PFSK-1 (cell line): ENCODE data around the gene QPCT.

Source experiments
- FOXP2 ChIP-seq: optimal IDR thresholded peaks from 2 replicates; pipeline ENCODE3; 2011; ENCODE audit warnings: borderline replicate concordance, control low read depth, inconsistent platforms; ENCODE audit not compliant: insufficient read depth; ENCODE audit errors: extremely low read length, extremely low read depth
- POLR2AphosphoS5 ChIP-seq: IDR thresholded peaks from 2 replicates; pipeline ENCODE4 v1.6.1; 2012; ENCODE audit warnings: low read depth, mild to moderate bottlenecking, control low read depth, low read length, moderate library complexity
- SIN3A ChIP-seq: IDR thresholded peaks from 2 replicates; pipeline ENCODE4 v1.6.1; 2012; ENCODE audit warnings: mild to moderate bottlenecking, low read length, moderate library complexity, borderline replicate concordance; ENCODE audit not compliant: insufficient read depth
- TAF1 ChIP-seq: IDR thresholded peaks from 2 replicates; pipeline ENCODE4 v1.6.1; 2012; ENCODE audit warnings: low read length, control low read depth, borderline replicate concordance; ENCODE audit not compliant: insufficient read depth
- TF ChIP-seq, protein P1 (sequence below), 2 experiments: IDR thresholded peaks; 2 replicates each; pipeline versions ENCODE4 v1.6.1 to v1.8.0; 2011 to 2012; ENCODE audit warnings: low read depth in 2 of 2, low read length in 2 of 2, control low read depth in 1 of 2, inconsistent platforms in 1 of 2, mild to moderate bottlenecking in 1 of 2, moderate library complexity in 1 of 2; ENCODE audit not compliant: insufficient read depth in 1 of 2

Gene QPCT

DNA sequence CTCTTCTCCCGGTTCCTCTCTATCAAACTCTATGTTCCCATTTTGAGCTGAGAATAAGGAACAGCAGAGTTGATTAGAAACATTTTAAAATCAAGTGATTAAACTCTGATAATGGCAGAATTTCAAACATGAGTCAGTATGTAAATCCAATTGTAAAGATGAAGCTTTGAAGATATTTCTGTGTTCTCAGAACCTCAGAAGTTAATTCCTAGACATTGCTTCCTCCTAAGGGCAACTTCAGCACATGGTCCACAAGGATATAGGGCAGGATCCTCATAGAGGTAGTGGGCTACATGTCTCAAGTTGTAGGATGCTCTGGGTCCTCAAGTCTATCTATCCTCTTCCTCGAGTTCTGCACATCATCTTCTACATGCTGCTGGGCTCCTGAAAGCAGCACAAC is 46.3 kb downstream of the QPCT start:
- TF ChIP-seq POLR2AphosphoS5 (no peak), FOXP2 (no peak), TAF1 (peak; percentile 9; the same call in 1 of the 2 replicates), SIN3A (no peak)
- TF ChIP-seq, protein P1, sequence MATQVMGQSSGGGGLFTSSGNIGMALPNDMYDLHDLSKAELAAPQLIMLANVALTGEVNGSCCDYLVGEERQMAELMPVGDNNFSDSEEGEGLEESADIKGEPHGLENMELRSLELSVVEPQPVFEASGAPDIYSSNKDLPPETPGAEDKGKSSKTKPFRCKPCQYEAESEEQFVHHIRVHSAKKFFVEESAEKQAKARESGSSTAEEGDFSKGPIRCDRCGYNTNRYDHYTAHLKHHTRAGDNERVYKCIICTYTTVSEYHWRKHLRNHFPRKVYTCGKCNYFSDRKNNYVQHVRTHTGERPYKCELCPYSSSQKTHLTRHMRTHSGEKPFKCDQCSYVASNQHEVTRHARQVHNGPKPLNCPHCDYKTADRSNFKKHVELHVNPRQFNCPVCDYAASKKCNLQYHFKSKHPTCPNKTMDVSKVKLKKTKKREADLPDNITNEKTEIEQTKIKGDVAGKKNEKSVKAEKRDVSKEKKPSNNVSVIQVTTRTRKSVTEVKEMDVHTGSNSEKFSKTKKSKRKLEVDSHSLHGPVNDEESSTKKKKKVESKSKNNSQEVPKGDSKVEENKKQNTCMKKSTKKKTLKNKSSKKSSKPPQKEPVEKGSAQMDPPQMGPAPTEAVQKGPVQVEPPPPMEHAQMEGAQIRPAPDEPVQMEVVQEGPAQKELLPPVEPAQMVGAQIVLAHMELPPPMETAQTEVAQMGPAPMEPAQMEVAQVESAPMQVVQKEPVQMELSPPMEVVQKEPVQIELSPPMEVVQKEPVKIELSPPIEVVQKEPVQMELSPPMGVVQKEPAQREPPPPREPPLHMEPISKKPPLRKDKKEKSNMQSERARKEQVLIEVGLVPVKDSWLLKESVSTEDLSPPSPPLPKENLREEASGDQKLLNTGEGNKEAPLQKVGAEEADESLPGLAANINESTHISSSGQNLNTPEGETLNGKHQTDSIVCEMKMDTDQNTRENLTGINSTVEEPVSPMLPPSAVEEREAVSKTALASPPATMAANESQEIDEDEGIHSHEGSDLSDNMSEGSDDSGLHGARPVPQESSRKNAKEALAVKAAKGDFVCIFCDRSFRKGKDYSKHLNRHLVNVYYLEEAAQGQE (IDR thresholded peaks at IDR 0.05; ENCODE audit: insufficient read depth in 1 of 2, low read depth in 2 of 2, low read length in 2 of 2): no peak

DNA sequence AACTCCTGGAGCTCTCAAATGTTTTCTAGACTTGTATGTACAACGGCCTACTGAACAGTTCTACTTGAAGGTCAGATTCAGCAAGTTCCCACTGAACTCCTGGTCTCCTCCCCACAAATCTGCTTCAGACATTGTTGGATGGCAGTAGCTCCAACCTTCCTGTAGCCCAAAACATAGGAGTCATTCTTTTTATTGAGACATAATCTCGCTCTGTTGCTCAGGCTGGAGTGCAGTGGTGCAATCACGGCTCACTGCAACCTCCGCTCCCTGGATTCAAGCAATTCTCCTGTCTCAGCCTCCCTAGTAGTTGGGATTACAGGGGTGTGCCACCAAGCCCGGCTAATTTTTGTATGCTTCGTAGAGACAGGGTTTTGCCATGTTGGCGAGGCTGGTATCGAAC is 47.3 kb downstream of the QPCT start:
- TF ChIP-seq SIN3A: no peak
- TF ChIP-seq, protein P1 (IDR thresholded peaks at IDR 0.05; ENCODE audit: insufficient read depth in 1 of 2, low read depth in 2 of 2, low read length in 2 of 2): no peak

DNA sequence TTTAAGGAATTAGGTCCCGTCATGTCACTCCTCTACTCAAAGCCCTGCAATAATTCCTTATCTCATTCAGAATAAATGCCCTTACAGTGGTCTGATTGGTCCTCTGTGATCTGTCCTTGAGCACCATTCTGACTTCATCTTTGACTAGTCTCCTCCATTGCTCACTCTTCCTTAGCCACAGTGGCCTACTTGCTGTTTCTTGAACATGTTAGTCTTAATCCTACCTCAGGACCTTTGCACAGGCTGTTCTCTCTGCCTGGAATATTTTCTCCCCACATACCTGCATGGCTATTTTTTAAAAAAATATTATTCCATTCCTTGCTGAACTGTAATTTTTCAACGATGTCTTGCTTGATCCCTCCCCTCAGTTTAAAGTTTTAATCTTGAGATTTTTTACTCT is 48.0 kb downstream of the QPCT start:
- TF ChIP-seq POLR2AphosphoS5 (no peak), TAF1 (no peak), FOXP2 (no peak), SIN3A (no peak)
- TF ChIP-seq, protein P1 (IDR thresholded peaks at IDR 0.05; ENCODE audit: insufficient read depth in 1 of 2, low read depth in 2 of 2, low read length in 2 of 2): no peak

DNA sequence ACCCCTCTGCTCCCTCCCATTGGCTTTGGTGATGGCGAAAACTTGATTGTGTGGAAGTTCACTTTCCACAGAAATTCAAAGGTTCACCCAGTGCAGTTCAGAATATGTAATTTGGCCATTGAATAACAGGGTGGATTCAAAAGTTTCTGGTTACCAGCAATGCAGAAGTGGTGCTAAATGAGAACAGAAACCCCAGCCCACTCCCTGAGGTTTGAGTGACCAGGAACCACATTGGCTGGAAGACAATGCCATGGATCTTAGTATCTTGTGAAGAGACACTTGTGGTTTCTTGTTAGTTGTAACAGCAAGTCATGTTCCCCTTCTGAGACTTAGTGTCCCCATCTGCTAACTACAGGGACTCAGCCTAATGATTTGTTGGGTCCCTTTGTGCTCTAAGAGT is 49.8 kb downstream of the QPCT start:
- TF ChIP-seq, protein P1 (IDR thresholded peaks at IDR 0.05; ENCODE audit: insufficient read depth in 1 of 2, low read depth in 2 of 2, low read length in 2 of 2): no peak
- no peak for TF ChIP-seq FOXP2
- TF ChIP-seq POLR2AphosphoS5: no peak
- no peak for TF ChIP-seq SIN3A
- no peak for TF ChIP-seq TAF1

DNA sequence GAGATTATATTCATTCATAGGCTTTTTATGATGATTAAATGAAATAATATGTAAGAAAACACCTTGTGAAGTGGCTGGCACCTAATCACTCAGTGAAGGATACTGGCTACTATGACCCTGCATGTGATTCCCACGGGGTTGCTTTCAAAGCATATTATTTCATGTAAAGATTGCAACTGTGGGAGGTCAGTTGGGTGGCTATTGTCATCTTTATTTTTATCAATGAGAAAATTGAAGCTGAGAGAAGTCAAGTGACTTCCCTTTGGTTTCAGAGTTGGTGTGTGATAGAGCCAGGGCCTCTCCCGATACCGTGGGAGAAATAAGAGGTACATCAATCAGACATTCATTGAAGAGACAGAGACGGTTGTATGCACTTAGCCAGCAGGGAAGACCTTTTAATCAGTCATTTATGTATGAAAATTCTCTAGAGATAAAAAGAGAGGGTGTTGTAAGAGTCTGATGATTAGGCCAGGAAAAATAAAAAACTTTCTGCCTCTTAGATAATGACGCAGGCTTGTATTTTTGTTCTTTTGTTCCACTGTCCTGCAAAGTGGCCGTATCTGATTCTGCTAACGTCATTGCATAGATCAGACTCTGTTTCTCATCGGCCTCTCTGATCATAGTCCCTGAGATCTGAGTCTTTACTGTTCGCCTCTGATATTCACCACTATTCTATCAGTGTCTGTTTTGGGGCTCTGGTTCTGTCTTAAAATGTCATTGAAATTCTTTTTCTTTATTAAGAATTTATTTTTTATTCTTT is 50.5 kb downstream of the QPCT start:
- TF ChIP-seq, protein P1 (IDR thresholded peaks at IDR 0.05; ENCODE audit: insufficient read depth in 1 of 2, low read depth in 2 of 2, low read length in 2 of 2): no peak
- TF ChIP-seq FOXP2 (no peak), TAF1 (no peak), SIN3A (no peak), POLR2AphosphoS5 (no peak)
